HG02623 (cell line): ENCODE measurements around the gene CACNG8.

ENCODE experiments used
- ATAC-seq: cut with Tn5 transposase; IDR thresholded peaks from one replicate; pipeline ENCODE4 v1.9.1; 2021; ENCODE audit warnings: moderate library complexity; ENCODE audit not compliant: unreplicated experiment

The CACNG8 gene

DNA sequence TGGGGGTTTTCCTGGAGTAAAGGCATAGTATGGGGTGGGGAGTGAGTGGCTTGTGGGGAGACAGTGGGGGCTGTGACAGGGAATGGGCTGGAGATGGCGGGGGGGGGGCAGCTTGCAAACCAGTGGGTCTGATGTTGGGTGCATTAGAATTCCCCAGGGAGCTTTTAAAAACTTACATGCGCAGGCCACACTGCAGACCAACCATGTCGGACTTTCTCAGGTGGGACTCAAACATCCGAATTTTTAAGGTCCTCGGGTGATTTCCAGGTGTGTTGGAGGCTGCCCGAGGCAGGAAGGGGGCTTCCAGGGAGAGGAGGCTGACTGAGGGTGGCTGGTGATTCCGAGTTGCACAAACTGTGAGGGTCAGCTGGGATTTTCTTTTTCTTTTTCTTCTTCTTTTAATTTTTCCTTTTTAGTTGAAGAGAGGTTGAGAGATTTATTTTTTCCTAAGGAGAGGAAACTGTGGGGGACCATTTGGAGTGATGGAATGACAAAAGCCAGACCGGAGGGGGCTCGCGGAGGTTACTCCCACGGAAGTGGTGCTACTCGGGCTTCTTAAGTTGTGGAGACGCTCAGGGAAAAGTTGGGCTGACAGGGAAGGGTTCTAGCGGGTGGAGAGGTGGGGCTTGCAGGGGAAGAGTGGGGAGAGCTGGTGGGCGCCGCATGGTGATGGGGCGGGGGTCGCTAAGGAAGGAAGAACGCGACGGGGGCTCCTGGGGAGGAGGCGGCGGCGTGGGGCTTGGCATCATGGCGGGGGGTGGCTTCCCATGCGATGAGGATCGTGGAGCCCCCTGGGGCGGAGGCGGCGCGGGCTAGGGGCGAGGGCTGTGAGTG lies 997 bp upstream of the CACNG8 start:
- ATAC-seq: no peak

DNA sequence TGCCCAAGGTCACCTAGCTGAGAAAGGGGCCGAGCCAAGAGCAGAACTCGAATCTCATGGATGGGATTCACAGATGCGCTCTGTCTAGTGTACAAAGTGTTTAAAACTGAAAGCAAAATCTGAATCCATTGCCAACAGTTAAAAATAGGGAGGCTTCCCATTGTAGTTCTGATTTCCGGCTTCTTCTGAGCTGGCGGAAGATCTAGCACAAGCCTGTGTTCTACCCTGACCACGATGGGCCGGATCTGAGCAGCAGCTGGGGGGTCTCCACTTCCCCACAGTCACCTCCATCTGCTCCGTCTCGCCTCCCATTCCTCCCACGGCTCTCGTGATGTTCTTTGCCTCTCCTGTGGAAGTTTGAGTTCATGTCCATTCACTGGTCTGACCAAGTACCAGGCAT lies 2.4 kb downstream of the CACNG8 start:
- no peak for ATAC-seq

DNA sequence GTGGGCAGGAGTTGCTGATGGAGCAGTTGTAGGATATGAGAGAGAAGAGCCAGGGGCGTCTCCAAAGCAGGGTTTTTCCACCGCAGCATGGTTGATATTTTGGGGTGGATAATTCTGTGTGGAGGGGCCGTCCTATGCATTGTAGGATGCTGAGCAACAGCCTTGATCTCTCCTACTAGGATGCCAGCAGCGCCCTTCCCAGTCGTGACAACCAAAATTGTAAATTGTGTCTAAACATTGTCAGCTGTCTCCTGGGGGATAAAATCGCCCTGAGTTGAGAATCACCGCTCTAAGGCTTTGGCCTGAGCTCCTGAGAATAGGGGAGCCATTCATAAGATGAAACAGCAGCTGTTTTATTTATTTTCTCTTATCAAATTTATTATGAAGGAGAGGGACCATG lies 4.2 kb downstream of the CACNG8 start:
- no peak for ATAC-seq

DNA sequence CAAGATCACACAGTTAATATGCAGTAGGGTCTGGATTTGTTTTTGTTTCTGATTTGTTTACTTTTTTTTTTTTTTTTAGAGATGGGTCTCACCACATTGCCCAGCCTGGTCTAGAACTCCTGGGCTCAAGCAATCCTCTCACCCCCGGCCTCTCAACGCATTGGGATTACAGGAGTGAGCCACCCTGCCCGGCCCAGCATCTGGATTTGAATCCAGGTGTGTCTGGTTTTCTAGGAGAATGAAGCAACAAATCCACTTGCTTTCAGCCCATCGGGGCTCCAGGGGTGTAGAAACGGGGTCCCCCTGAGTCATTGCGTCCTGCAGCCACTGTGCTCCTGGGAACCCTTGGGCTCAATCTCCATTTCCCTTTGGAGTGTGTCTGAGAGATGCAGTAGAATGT lies 6.6 kb downstream of the CACNG8 start:
- ATAC-seq: no peak

DNA sequence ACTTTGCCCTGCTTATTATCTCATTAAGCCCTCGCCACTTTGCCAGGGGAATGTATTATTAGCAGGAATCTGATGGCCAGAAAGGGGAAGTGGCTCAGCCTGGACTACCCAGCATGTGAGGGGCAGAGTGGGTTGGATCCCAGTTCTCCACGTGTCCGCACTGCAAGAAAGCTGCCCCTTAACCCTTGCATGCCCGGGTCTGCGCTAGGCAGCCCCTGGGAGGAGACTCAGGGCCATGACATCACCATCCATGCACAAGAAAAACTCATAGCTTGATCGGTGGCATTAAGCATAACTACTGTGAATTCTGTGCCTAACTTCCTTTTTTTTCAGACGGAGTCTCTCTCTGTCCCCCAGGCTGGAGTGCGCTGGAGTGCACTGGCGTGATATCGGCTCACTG lies 8.9 kb downstream of the CACNG8 start:
- ATAC-seq: no peak

DNA sequence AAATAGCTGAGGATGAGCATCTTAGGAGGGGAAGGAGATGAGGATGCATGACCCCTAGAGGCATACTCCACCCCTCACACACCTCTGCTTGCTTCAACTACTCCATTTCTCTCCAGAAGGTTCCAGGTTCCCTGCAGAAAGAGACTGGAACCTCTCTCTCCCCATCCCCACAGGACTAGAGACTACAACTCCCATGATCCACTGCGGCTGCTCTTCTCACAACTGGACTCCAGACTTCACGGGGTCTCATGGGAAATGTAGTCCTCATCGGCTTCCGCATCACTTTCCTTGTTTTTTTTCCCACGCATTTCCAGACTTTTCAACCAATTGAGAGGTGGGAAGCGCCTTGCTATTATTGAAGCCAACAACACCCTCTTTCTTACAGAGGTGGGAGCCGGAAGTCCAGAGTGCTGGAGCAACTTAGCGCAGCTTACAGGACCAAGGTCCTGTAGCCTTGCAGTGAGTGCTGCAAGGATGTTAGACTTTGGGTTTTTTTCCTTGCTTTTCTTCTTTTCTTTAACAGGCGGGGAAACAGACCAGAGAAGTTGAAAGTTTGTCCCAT lies 14.8 kb downstream of the CACNG8 start:
- ATAC-seq: no peak

DNA sequence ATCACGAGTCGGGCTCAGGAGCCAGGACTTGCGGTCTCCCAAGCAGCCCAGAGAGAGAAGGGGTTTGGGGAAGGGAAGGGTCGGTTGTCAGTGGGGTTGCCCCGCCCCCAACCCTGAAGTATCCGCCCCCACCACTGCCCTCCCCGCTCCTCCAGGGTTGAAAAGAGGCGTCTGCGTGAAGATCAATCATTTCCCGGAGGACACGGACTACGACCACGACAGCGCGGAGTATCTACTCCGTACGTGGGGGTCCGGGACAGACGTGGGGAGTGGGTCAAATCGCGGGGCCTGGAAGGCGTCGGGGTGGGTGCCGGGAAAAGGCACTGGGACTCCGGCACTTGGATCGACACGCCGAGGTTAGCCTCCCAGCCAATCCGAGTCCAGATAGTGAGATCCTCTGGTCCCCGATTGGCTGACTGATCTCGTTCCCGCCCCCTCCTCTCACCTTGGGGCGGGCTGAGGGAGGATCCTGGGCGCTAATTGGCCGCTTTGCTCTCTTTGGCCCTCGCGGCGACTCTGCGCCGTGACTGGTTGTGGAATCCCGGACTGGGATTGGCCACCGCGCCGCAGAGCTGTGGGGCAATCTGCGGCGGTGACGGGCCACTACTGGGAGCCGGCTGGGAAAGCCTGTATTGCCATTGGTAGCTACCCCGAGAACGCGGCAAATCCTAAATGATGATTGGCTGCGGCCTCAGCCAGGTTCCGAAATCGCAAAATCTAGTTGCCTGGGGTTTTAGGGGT lies 15.4 kb downstream of the CACNG8 start:
- no peak for ATAC-seq

DNA sequence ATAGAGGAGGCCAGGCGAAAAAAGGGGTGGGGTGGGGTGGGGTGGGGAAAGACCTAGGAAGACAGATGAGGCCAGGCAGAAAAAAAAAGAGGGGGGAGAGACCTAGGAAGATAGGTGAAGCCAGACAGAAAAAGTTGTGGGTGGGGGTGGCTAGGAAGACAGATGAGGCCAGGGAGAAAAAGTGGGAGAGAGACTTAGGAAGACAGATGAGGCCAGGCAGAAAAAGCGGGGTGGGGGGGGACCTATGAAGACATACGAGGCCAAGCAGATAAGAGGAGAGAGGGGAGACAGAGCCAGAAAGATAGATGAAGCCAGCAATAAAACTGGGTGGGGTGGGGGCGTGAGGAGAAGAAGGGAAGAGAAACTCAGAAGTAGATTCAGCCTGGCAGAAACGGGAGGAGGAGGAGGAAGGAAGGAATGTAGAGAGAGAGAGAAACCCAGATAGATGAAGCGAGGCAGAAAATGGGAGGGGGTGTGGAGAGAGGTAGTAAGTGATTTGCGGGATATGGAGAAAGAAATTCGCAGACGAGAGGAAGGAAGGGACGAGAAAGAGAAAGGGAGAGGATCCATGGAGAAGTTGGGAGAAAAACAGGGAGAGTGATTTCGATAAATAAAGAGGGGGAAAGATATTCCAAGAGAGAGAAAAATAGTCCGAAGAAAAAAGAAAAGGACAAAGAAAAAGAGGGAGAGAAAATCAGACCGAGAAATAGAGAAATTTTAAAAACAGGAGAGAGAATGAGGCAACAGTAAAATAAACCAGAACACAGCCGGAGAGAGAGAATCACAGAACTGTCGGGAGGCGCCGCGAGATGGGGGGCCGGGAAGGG lies 16.5 kb downstream of the CACNG8 start:
- no peak for ATAC-seq

DNA sequence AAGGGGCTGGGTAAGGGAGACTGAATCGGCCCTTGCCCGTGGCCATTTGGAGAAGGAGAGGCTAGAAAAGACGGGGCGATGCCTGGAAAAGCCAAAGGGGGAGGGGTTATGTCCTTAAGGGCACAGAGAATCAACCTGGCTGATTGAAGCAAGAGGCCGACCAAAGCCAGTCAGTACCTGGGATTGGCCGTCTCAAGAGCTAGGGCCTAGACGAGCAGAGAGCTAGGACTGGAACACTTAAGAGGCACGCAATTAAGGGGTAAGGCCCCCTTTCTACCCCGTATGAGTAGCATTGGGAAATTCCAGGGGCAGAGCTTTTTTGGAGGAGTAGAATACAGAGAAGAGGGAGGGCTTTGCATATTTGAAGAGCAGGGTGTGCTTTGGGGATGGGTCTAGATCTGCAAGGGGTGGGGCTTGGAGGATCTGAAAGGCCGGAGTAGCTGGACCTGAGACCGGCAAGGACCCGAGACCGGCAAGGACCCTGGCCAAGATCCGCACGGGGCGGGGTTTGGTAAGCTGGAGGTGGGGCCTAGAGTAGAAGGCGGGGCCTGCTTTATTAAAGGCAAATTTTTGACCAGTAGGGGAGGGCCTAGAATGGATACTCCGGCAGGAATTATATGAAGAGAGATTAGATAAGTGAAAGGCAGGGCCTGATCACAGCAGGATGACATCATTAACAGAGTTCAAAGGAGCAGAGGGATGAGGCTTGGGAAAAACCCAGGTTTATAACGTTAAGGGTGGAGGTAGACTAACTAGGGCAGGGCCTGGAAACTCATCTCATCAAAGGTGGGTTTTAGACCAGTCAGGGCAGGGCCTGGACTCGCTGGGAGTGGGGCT lies 18.0 kb downstream of the CACNG8 start:
- no peak for ATAC-seq

DNA sequence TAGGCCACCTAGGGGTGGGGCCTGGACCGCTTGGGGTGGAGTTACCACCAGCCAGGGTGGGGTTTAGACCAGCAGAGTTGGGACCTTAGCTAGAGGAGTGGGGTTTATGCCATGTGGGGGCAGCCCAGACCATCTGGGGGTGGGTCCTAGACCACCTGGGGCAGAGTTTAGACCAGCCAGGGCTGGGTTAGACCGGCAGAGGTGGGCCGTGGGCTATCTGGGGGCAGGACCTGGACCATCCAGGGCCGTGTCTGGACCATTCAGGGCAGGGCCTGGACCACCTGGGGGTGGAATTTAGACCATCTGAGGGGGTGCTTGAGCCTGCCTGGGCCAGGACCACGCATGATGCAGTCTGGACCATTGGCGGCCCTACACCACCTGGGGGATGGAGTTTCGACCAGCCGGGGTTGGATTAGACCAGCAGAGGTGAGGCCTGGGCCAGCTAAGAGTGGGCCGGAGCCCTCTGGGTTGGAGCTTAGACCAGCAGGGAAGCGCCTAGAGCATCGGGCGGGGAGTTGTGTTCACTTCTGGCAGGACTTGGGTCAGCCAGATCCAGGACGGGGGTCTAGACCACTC lies 18.7 kb downstream of the CACNG8 start:
- ATAC-seq: no peak

DNA sequence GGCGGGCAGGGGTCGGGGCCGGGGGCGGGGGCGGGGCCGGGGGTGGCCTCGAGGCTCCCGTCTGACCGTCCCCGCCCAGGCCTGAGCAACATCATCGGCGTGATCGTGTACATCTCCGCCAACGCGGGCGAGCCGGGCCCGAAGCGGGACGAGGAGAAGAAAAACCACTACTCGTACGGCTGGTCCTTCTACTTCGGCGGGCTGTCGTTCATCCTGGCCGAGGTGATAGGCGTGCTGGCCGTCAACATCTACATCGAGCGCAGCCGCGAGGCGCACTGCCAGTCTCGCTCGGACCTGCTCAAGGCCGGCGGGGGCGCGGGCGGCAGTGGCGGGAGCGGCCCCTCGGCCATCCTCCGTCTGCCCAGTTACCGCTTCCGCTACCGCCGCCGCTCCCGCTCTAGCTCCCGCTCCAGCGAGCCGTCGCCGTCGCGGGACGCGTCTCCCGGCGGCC lies 19.3 kb downstream of the CACNG8 start:
- no peak for ATAC-seq

DNA sequence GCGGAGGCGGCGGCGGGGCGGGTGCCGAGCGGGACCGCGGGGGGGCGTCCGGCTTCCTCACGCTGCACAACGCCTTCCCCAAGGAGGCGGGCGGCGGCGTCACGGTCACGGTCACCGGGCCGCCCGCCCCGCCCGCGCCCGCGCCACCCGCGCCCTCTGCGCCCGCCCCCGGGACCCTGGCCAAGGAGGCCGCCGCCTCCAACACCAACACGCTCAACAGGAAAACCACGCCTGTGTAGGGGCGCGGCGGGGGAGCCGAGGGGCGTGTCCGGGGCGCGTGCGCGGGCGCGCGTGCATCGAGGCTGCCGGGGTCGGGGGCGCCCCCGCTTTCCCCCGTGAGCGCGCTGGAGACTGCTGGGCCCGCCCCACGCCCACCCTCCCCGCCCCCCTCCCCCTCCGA lies 19.9 kb downstream of the CACNG8 start:
- no peak for ATAC-seq

DNA sequence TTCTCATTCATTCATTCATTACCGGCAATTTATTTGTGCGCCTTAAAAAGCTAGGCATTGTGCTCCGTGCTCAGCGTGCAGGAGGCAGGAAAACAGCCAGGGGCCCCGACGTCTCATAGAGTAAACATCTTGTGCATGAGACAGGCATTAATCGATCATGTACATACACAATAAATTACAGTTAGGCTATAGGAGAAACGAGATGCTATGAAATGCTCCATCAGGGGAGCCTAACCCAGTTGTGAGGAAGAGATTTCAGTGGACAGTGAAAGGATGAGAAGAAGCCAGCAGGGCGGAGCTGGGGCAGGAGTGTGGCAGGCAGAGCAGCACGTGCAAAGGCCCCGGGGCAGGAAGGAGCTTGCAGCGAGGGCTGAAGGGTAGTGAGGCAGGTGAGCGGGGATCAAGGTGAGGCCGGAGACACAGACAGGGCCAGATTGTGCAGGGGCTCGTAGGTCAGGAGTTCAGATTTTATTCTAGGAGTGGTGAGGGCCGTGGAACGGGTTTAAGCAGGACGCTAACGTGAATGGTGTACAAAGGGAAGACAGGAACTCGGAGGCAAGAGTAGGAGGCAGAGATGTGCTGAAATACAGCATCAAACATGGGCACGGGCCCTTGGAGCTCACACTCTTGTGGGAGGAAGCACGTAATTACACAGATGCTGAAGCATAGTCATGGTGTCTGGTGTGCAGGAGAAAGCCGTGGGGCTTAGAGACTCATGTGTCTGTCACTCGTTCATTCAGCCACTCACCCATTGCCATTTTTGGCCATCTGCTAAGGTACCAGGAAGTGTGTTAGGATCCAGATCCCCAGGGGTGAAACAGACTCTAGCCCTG lies 20.9 kb downstream of the CACNG8 start:
- ATAC-seq: no peak

DNA sequence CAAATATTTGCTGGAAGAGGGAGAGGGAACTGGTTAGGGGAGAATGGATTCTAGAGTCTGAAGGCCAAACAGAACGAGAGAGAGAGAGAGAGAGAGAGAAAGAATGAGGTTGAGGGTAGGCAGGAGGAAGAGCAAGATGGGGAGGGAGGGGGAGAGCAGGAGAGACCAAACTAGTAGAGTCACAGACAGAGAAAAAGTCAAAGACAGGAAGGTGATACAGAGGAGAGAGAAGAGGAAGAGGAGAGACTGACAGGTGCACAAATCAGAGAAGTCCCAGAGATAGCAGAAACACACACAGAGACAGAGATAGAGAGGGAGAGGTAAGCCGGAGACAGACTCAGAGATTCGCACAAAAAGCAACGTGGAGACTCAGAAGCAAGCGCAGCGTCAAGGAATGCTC lies 23.1 kb downstream of the CACNG8 start:
- no peak for ATAC-seq

DNA sequence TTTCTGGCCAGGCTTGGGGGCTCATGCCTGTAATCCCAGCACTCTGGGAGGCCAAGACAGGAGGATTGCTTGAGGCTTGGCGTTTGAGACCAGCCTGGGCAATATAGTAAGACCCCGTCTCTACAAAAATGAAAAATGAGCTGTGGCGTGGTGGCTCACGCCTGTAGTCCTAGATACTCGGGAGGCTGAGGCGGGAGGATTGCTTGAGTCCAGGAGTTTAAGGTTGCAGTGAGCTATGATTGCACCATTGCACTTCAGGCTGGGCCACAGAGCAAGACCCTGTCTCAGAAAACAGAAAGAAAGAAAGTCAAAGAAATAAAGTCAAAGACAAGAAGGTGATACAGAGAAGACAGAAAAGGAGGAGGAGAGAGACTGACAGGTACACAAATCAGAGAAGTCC lies 26.2 kb downstream of the CACNG8 start:
- no peak for ATAC-seq

DNA sequence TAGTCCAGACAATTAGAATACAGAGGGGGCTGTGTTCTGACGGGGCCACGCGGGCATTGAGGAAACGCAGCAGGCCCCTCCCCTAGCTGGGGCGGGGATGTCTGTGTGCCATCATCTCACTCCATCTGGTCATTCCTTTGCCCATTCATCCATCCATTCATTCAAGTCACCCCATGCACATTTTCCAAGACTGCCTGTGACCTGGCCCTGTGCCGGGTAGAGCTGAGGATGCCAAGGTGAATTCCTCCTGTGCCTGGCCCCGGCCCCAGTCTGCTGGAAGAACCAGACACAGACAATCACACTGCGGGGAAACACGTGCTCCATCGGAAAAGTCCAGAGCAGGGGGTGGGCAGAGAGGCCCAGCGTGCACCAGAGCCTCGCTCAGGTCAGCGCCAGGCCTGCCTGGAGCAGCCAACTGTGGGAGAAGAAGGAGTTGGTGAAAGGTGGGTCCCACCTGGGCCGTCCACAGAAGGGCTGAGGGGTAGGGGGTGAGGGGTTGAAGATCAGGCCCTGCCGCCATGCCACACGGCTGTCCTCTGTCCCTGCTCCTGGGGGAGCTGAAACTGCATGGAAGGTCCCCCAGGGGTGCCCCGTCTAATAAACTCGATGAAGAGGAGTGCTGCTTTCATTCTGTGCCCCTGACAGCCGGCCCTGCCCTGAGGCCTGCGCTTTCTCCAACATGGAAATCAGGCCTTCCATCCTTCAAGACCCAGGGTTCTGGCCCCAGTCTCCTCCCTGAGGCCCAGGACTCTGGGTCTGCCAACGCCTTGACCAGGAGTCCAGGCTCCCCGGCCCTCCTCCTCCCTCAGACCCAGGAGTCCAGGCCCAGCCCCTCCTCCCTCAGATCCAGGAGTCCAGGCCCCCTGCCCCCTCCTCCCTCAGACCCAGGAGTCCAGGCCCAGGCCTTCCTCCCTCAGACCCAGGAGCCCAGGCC lies 27.1 kb downstream of the CACNG8 start:
- ATAC-seq: no peak

DNA sequence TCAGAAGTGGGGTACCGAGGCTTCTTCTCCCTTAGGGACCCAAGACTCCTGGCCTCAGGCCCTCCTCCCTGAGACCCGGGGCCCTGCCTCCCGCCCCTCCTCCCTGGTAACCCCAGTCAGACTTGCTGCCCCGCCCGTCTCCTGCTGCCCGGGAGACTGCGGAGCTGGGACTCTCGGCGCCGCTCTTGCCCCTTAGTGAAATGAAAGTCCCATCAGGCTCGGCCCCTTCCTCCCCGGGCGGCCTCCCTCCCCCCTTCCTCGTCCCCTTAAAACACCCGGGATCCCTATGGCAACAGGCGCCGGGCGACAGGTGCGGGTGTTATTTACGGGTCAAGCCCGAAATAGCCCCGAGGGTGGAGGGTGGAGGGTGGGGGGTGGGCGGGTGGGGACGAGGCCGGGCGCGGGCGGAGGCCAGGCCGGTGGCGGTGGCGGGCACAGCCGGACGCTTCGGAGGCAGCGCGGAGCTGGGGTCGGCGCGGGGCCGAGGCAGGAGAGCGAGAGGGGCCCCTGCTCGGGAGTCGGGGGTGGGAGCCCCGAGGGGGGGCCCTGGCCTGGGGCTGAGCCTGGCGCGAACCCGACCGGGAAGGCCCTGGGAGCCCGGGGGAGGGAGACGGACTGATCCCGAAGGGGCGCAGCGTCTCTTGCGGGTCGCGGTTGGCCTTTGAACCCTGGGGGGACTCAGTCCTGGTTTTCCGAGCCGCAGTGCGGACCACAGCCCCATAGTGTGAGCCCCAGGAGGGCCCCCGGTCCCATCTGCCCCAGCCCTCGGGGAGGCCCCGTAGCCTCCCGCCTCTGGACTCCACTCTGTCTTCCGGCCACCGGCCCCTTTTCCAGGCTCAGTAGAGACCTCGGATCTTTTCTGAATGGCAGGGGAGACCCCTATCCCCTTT lies 28.7 kb downstream of the CACNG8 start, which contains the start of gene CACNG6:
Gene CACNG6, plus strand, starts transcription at position 414 of the 890 bp plus-strand sequence. CDS start 1,241 bp downstream, outside the sequence.
- ATAC-seq: no peak
